Uterus (tissue), 4 donors: ENCODE results near the gene DUSP22. TPM values are rescaled to one million over a fixed set of nuclear protein-coding genes. Genes with fewer than 3 reads are reported as not detected.
A peak's percentile ranks its signal among the peaks of the same experiment; 100 is the strongest.

Source experiments
- DNase-seq, 2 donors: peaks; one replicate each; pipeline ENCODE4 v3.0.0-alpha.2; 2019 to 2020
- H3K27ac ChIP-seq, 2 donors: fragments of 200-600 bp; sonication (generic); 1 replicate in 1 of 2; 2 replicates in 1 of 2; pipeline ENCODE4 v1.5.1; 2016 to 2018
- H3K27me3 ChIP-seq, 2 donors: fragments of 200-600 bp; sonication (generic); one replicate each; pipeline ENCODE4 v1.5.1; 2018 to 2019; ENCODE audit warnings: control low read depth in 1 of 2
- H3K36me3 ChIP-seq, 2 donors: fragments of 200-600 bp; sonication (generic); one replicate each; pipeline ENCODE4 v1.5.1; 2019; ENCODE audit warnings: control low read depth in 1 of 2
- H3K4me1 ChIP-seq, 2 donors: fragments of 200-600 bp; sonication (generic); one replicate each; pipeline ENCODE4 v1.5.1; 2018 to 2019; ENCODE audit warnings: control low read depth in 1 of 2
- H3K4me3 ChIP-seq, 2 donors: fragments of 200-600 bp; sonication (generic); 1 replicate in 1 of 2; 2 replicates in 1 of 2; pipeline ENCODE4 v1.5.1; 2018 to 2019; ENCODE audit warnings: mild to moderate bottlenecking in 1 of 2
- H3K9me3 ChIP-seq, 2 donors: fragments of 200-600 bp; sonication (generic); one replicate each; pipeline ENCODE4 v1.5.1; 2019; ENCODE audit warnings: control low read depth in 1 of 2
- POLR2A ChIP-seq, 2 donors: fragments of 450-650 bp; IDR thresholded peaks; one replicate each; pipeline ENCODE4 v1.6.1; 2016; ENCODE audit warnings: antibody characterized with exemption in 2 of 2, mild to moderate bottlenecking in 1 of 2, moderate library complexity in 1 of 2
- intact Hi-C: fragments of 100-400 bp; cut with DNase I; formaldehyde crosslinking; loops from one replicate; pipeline ENCODE4 v1.15.1; 2023; ENCODE audit warnings: low total_unique reads
- total RNA-seq, 4 donors: library from RNA; depleted of rRNA in 3 of 4; stranded (reverse); fragments of >200 nt in 3 of 4; gene quantifications; one replicate each; pipeline versions ENCODE4 v1.1.0 to v1.2.4, GENCODE V29; 2014 to 2023
- TF ChIP-seq, protein P1 (sequence below), 4 experiments: fragments of 200-600 bp in 2 of 4; fragments of 450-650 bp in 2 of 4; sonication (generic) in 2 of 4; IDR thresholded peaks; one replicate each; pipeline ENCODE4 v1.5.1; 2016 to 2019; ENCODE audit warnings: antibody characterized with exemption in 4 of 4, mild to moderate bottlenecking in 2 of 4, moderate library complexity in 1 of 4
- donor health status: DM: yes; HTN: yes; CAD: no.

DUSP22 gene
- total RNA-seq, 4 donors from 2014 or later: 22.8 to 78.5 (median 46.0) TPM

DNA sequence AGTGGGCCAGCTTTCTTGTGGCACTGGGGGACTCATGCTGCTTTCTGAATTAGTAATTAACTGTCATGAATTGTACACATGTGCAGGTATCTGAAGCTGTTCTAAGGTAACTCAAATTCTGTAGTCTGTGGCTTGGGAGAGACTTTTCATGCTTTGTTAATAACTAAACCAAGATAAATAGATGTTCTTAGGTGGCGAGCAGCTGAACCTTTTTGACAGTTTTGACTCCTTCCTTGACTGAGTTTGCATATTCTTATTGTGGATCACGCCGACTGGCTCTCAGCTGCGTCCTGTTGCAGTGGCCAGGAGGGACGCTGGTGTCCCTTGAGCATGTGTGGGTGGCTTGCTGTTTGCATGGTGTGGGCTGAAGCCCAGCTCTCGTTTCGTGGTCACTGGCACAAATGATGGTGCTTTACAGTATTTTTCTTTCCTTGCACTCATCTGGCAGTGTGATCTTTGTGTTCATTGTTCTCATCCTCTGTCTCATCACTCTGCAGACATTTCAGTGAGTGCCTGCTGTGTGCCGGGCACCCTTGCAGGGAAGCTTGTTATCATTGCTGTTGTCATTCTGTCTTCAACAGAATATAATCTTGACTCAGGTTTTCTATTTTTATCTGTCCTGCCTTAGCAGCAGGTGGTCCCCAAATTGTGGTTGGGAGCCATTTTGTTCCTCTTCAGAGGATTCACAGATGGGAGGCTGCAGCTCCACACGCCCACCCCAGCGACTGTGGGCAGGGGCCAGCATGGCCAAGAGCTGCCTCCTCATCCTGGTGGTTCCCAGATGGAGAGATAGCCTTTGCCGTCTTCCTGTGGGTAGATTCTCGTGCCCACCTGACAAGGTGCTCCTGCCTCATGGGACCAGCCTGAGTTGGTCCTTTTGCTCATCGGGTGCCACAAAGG lies 39.6 kb downstream of the DUSP22 start:
- TF ChIP-seq, protein P1, sequence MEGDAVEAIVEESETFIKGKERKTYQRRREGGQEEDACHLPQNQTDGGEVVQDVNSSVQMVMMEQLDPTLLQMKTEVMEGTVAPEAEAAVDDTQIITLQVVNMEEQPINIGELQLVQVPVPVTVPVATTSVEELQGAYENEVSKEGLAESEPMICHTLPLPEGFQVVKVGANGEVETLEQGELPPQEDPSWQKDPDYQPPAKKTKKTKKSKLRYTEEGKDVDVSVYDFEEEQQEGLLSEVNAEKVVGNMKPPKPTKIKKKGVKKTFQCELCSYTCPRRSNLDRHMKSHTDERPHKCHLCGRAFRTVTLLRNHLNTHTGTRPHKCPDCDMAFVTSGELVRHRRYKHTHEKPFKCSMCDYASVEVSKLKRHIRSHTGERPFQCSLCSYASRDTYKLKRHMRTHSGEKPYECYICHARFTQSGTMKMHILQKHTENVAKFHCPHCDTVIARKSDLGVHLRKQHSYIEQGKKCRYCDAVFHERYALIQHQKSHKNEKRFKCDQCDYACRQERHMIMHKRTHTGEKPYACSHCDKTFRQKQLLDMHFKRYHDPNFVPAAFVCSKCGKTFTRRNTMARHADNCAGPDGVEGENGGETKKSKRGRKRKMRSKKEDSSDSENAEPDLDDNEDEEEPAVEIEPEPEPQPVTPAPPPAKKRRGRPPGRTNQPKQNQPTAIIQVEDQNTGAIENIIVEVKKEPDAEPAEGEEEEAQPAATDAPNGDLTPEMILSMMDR (IDR thresholded peaks at IDR 0.05): no peak
- TF ChIP-seq POLR2A (IDR thresholded peaks at IDR 0.05): no peak
- Histone ChIP-seq H3K27me3 (no peaks in the 10 kb centered on the region), H3K4me3 (no peak overlapping the region), H3K36me3 (no peaks in the 10 kb centered on the region), H3K9me3 (no peaks in the 10 kb centered on the region), H3K27ac (peak overlapping the region; percentile 51 to 67), H3K4me1 (peaks cover 7 to 12% of the 10 kb centered on the region in 2 donors)
- no peak for DNase-seq
- intact Hi-C loops: no loop called here

DNA sequence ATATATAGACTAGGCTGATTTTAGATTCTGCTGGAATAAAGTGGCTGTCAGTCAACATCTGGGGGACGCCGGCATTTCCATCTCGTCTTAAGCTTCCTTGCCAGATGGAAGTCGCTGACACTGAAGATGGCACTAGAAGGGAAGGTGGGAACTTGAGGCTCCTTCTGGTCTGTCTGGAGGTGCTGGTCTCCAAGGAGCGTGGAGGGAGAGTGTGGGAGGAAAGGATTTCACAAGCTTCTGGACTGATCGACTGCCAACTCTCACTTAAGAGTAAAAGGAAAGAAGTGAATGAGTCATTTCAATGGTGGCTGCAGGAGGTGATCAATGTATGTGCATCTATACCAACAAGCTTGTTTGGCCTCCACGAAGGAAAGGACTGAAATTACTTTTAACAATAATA lies 40.4 kb downstream of the DUSP22 start:
- peaks cover 4 to 5% of the 10 kb centered on the region in 2 donors for H3K4me1 ChIP-seq
- peak in 1 of 2 donors; percentile 50 for DNase-seq
- intact Hi-C loops: no loop called here
- TF ChIP-seq POLR2A (IDR thresholded peaks at IDR 0.05): no peak
- TF ChIP-seq, protein P1 (IDR thresholded peaks at IDR 0.05): no peak
- no peak overlapping the region for H3K27ac ChIP-seq
- no peaks in the 10 kb centered on the region for H3K27me3 ChIP-seq
- no peaks in the 10 kb centered on the region for H3K36me3 ChIP-seq
- H3K4me3 ChIP-seq: no peak overlapping the region
- no peaks in the 10 kb centered on the region for H3K9me3 ChIP-seq

DNA sequence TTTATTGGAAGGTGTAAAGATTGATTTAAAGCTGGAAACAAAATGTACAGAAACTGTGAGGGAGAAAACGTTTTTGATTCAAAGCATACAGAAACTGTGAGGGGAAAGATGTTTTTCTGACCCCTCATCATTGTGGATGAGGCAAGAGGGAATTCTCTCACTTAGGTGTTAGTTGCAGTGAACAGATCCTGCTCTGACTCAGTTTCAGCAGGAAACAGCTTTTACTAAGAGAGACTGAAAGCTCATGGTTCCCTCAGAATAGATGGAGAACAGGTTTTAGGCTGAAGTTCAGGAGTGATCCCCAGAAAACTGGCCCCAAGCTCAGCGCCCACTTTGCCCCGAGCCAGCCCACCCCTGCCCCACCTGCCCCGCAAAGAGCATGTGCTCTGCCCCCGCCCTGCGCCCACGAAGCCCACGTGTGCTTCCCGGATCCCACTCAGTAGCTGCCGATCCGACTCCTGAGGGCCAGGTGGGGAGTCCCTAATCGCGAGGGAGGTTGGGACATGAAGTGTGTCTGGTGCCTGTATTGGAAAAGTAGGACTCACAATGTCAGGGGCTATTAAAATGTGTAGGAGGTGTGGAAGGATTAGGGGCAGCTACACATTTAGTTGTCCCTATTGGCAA lies 41.2 kb downstream of the DUSP22 start:
- TF ChIP-seq POLR2A (IDR thresholded peaks at IDR 0.05): no peak
- TF ChIP-seq, protein P1 (IDR thresholded peaks at IDR 0.05): no peak
- H3K9me3 ChIP-seq: no peaks in the 10 kb centered on the region
- H3K27me3 ChIP-seq: no peaks in the 10 kb centered on the region
- H3K36me3 ChIP-seq: no peaks in the 10 kb centered on the region
- H3K27ac ChIP-seq: no peak overlapping the region
- no peak for DNase-seq
- no peak overlapping the region for H3K4me3 ChIP-seq
- peaks cover 0 to 4% of the 10 kb centered on the region in 2 donors for H3K4me1 ChIP-seq
- intact Hi-C loops: no loop called here

DNA sequence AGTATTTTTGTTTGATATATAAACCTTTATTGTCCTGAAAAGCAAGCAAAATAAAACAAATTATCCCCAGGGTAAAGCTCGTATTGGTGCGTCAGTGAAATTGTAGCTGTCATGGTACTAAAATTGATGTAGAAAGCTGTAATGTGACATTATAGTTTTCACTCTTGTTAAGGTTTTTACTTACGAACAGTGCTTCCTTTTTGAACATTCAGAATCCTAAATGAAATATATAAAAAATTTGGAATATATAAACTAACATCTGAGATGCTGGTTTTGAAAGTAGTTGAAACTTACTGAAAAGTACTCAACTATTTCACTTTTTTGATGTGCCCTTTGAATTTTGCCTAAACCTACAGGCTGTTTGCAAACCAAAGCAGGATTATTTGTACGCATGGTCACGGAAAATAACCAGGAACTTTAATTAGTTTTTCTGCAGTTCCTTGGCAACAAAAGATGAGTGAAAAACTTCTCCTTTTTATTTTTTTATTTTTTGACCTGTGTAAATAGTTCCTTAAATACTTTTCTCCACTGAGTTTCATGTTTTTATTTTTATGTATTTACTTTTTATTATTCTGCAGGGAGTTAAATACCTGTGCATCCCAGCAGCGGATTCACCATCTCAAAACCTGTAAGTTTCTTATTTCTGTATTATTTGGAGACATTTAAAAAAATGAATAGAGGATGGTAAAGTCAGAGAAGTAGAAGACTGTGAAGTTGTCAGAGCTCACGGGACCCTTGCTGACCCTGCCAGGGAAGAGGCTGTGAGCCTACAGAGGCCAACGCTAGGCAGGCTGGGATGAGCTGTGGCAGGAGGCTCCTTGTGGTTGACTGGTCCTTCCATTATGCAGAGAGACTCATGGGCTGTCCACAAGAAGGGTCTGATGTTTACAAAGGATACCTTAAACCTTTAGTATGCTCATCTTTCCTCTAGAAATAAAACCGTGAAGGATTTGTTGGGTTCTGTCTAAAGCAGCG lies 42.5 kb downstream of the DUSP22 start:
- no peaks in the 10 kb centered on the region for H3K9me3 ChIP-seq
- TF ChIP-seq, protein P1 (IDR thresholded peaks at IDR 0.05): no peak
- TF ChIP-seq POLR2A (IDR thresholded peaks at IDR 0.05): no peak
- no peak overlapping the region for H3K4me3 ChIP-seq
- peaks cover 0 to 4% of the 10 kb centered on the region in 2 donors for H3K4me1 ChIP-seq
- no peaks in the 10 kb centered on the region for H3K36me3 ChIP-seq
- intact Hi-C loops: no loop called here
- H3K27ac ChIP-seq: no peak overlapping the region
- no peaks in the 10 kb centered on the region for H3K27me3 ChIP-seq
- DNase-seq: no peak
